CD4-positive, alpha-beta T cell treated with Interleukin-4 for 4 hours (primary cell): ENCODE measurements around the gene C11orf54.
"Not testable (repeated sequence)": the region's sequence is repeated elsewhere in the genome, so short reads cannot be mapped to it uniquely, and the experiment has no call there.

Experiments
- DNase-seq: peaks from one replicate; pipeline ENCODE4 v3.0.0-alpha.2; 2020

Gene C11orf54

DNA sequence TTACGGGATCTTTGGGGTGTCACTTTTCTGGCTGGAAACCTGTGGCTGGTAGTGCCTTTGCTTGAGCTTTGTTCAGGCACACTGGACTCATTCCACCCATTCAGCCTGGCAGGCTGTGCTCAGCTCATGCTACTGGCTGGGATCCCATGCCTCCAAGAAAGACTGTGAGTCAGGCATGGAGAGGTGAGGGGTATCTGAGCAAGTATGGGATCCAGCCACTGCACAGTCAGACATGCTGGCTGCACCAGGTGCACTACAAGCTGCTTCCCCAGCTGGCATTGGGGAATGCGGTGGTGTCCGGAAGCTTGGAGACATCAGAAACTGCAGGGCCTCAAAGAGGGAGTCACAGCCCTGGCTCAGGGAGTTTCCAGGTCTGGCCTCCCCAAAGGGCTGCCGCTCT, 30.7 kb downstream of the C11orf54 start:
- no peak for DNase-seq

DNA sequence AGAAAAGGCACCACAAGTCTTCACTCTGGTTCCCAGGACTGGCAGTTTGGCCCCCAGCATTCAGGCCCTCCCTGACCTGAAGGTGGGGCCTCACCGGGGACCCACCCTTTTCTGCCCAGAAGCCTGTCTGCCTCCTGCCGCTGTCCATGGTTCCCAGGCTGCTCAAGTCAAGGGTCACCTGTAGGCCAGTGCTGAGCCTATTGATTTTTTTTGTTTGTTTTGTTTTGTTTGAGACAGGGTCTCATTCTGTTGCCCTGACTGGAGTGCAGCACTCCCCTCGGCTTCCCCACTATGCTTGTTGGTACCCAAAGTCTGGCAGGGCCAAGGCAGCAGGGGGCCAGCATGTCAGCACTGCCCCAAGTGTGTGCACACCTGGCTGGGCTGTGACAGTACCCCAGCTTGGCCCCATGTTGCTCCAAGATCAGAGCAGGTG, 31.6 kb downstream of the C11orf54 start:
- no peak for DNase-seq

DNA sequence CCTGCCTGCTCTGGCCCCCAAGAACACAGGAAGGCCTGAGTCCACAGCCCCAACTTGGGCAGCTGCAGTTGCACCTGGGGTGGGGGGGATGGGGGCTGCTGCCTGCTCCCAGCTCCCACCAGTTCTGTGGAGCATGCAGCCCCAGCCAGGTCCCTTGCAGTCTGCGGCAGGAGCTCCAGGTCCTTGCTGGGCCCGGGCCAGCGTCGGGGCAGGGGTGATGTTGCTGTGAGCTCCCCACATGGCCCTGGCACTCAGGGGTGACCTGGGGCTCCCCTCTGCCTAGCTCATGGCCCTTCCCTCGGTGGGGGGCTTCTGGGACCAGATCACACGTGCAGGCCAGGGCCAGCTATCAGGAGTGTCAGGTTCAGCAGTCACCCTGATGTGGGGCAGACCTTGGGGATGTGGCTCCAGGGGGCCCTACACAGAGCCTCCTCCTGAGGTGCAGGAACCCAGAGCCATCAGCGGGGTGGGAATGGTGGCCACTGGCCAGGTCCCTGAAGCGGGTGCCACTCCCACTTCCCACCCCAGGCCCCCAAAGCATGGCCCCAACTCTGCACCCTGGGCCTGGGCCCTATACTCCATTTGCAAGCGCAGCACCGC, 32.2 kb downstream of the C11orf54 start:
- DNase-seq: no peak

DNA sequence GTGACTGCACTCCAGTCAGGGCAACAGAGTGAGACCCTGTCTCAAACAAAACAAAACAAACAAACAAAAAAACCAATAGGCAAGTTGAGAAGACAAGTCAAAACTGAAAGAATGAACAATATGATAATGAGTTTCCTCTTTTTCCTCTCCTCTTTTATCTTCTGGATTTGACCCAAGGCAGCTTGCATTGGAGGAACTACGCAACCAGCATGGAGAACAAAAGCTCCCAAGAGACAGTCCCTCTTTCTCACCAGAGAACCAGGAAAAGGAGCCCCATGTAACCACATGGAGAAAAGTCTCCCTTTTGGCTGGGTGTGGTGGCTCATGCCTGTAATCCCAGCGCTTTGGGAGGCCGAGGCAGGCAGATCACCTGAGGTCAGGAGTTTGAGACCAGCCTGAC, 33.1 kb downstream of the C11orf54 start:
- not testable (repeated sequence) for DNase-seq

DNA sequence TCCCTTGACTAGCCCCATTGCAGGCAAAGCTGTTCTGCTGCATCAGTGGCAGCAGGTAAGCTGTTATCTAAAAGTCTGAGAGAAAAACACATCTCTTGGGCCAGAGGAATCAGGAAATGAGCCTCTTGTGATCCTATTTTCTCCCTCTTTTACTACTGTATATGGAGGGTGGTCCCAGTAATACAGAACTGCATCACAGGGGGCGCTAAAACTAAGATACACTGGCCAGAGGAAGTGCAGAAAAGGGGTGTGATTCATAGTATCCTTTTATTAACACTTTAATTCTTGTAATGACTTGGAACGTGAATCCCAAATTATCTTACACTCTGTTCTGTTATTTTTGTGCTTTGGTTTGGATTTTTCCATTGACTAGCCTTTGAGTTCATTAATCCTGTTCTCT, 33.8 kb downstream of the C11orf54 start:
- no peak for DNase-seq

DNA sequence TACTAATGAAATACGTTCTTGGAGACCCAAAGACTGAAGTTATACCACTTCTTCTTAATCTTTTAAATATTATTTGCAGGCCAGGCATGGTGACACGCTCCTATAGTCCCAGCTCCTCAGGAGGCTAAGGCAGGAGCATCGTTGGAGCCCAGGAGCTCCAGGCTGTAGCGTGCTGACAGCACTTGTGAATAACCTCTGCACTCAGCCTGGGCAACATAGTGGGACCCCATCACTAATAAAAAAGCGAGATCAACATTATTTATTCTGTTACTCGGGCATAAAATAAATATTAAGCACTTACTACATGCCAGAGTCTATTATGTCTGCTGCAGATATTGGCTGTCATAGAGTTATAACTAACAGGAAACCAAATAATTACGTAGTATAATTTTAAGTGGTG, 41.9 kb downstream of the C11orf54 start:
- DNase-seq: no peak

DNA sequence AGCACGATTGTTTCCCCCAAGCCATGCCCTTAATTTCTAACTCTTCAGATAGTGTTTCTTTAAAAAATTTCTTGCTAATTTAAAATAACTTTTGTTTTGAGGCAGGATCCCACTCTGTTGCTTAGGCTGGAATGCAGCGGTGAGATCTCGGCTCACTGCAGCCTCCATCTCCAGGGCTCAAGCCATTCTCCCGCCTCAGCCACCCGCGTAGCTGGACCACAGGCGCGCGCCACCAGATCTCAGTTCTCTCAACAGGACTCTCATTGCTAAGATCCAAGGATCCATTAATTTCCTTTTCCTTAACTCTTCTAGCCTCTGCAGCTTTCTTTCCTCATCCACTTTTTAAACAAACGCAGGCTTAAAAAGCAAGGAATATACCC, 42.3 kb downstream of the C11orf54 start:
- no peak for DNase-seq

DNA sequence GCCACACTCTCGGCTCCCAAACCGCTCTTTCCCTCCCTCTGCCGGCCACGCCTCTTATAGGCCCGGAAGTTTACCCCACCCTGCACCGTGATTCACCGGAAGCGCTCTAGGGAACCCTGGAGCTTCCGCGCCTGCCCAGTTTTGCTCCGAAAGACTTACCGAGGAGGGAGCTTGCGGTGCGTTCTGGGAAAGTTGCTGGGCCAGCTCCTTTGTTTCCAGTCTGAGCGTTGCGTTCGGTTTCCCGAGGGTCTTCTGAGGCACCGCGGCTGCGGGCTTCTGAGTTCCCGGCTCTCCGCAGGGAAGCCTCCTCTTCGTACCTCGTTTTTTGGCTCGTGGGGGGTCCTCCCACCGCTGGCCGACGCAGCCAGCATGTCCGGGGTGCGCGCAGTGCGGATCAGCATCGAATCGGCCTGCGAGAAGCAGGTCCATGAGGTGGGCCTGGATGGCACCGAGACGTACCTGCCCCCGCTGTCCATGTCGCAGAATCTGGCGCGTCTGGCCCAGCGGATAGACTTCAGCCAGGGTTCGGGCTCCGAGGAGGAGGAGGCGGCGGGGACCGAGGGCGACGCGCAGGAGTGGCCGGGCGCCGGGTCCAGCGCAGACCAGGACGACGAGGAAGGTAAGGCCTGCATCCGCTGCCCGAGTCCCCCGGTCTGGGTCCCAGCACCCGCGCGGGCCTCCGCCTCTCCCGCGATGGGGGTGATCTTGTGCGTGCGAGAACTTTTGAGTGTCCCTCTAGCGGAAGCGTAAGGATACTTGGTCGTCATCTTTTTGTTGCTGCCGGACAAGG, 42.9 kb downstream of the C11orf54 start, which contains the start of gene MED17:
Gene MED17, plus strand, starts transcription at position 138 of the 790 bp plus-strand sequence. Its CDS starts 232 bp downstream, at position 370.
- DNase-seq: peak; percentile 90

DNA sequence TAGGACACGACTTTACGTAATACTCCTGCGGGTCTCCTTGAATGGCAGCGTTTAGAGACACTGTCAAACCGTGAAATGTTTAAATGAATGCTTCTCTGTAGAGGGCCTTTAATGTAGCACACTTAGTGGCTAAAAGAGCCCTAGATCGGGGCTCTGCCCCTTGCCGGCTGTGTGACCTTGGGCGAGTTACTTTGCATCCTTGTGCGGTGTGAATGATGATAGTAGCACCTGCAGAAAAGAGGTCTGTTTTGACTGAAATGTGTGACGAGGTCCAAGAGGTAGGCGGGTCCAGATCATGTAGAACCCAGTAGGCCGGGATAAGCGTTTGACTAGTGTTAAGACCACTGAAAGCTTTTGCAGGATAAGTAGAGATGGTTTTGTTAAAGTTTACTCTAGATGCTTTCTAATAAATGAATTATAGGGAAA, 43.5 kb downstream of the C11orf54 start:
- no peak for DNase-seq

DNA sequence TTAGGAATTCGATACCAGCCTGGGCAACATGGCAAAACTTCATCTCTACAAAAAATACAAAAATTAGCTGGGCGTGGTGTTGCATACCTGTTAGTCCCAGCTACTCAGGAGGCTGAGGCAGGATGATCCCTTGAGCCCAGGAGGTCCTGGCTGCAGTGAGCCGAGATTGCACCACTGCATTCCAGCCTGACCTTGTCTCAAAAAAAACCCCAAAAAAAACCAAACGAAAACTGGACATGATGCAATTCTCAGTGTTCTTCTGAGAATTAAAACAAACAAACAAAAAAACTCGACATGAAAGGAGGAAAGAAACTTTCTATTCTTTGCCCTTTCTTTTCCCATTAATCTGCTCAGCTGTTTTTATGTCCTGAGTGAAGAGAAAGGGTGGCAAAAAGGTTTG, 50.0 kb downstream of the C11orf54 start:
- DNase-seq: no peak

DNA sequence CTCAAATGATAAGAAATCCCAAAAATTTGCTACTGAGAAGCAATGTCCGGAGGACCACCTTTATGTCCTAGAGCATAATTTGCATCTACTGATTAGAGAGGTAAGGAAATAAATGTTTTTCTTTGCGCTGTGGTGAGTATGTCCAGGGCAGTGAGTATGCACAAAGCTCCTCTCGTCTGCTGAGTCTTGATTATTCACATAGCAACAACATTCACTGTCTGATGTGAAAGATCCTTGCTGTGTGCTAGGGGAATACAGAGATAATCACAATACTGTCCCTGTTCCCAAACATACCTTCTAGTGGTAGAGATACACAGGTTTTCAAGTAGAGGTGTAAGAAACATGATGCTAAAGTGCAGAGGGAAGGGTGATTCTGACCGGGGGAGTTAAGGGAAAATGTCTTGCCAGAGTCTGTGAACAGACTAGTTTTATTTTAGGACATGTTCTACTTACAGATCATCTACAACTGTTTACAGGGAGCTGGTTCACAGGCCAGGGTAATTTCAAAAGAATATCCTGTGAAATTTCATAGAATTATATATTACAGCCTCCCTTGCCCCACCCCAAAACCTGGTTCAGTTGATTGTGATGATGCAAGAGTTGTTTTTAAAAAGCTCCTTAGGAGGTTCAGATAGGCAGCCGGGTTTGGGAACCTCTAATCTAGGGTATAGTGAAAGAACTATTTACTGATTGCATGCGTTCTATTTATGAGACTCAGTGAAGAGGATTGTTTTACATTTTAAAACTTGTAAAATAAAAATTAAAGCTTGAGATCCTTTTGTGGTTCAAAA, 55.2 kb downstream of the C11orf54 start:
- DNase-seq: no peak

DNA sequence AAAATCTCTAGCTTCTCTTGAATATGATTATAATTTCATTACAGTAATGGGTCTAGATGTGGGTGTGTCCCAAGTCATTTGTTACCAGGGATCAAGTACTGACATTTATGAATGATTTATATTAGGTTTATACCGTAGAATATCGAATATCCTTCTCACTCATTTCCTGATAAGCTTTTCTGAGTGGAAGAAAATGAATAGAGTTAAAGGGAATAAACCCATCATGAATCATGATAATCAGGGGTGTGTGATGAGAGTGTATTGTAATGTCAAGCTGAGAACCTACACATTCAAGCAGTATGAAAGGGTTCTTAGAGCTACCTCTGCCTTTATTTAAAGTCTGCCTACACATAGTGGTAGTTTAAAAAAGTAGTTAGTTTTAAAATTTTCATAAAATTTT, 59.9 kb downstream of the C11orf54 start:
- no peak for DNase-seq

DNA sequence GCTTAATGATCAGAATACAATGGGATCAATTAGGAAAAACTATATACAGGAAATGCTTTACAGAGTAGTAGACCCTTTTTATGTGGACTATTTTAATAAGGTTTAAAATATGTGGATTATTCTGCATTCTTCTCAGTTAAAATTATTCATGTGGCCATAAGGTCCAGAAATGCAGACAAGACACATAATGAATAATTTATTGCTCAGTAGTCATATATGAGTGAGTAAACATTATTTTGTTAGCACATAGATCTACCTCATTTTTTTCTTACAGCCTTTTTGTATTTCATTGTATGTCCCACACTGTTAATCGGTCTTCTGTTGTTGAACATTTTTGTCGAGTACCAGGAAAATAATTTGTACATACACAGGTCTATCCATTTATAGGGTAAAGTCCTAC, 63.4 kb downstream of the C11orf54 start:
- no peak for DNase-seq

DNA sequence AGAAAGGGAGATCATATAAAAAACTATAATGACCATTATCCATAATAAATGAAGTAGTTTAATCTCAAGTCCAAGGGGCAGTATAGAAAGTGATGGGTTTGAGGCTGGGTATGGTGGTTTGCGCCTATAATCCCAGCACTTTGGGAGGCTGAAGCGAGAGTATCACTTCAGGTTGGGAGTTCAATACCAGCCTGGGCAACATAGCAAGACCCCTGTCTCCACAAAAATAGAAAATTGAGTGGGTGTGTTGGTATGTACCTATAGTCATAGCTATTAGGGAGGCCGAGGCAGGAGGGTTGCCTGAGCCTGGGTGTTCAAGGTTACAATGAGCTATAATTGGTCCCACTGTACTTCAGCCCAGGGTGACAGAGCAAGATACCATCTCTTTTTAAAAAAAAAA, 66.5 kb downstream of the C11orf54 start:
- no peak for DNase-seq

DNA sequence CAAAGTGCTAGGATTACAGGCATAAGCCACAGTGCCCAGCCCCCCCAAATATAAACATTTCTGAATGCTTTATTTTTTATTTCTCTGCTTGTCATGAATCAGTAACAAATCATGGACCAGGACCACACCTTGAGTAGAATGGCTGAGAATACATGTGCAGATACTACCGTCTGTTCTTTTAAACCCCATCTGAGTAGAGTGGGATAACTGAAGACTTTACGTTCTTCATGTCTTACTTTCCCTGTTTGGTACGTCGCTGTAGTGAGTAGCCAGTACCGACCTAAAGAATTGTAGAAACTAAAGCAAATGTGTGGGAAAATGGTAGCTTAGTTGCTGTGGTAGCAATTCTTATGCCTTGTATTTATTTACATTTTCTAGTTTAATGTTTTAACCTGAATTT, 72.5 kb downstream of the C11orf54 start:
- no peak for DNase-seq
